ENCODE measurements around the gene TNRC6C. TPM values are rescaled to one million over a fixed set of nuclear protein-coding genes. Genes with fewer than 3 reads are reported as not detected.

Gene TNRC6C
- total and polyA plus RNA-seq, 2 of the 13 experiments (the other 11 are each of a cell fraction or from before 2014, with no cell fraction given) = 0.66 to 4.9 TPM

DNA sequence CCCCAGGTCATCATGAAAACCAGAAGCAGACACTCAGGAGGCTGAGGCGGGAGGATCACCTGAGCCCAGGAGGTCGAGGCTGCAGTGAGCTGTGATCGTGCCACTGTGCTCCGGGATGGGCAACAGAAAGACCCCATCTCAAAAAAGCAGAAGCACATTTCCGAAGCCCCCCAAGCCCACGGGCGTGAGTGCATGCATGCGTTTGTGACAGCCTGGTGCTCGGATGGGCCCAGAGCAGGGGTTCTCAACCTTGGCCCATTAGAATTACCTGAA is 150.9 kb downstream of the TNRC6C start (continued):
- TF ChIP-seq, protein P1, sequence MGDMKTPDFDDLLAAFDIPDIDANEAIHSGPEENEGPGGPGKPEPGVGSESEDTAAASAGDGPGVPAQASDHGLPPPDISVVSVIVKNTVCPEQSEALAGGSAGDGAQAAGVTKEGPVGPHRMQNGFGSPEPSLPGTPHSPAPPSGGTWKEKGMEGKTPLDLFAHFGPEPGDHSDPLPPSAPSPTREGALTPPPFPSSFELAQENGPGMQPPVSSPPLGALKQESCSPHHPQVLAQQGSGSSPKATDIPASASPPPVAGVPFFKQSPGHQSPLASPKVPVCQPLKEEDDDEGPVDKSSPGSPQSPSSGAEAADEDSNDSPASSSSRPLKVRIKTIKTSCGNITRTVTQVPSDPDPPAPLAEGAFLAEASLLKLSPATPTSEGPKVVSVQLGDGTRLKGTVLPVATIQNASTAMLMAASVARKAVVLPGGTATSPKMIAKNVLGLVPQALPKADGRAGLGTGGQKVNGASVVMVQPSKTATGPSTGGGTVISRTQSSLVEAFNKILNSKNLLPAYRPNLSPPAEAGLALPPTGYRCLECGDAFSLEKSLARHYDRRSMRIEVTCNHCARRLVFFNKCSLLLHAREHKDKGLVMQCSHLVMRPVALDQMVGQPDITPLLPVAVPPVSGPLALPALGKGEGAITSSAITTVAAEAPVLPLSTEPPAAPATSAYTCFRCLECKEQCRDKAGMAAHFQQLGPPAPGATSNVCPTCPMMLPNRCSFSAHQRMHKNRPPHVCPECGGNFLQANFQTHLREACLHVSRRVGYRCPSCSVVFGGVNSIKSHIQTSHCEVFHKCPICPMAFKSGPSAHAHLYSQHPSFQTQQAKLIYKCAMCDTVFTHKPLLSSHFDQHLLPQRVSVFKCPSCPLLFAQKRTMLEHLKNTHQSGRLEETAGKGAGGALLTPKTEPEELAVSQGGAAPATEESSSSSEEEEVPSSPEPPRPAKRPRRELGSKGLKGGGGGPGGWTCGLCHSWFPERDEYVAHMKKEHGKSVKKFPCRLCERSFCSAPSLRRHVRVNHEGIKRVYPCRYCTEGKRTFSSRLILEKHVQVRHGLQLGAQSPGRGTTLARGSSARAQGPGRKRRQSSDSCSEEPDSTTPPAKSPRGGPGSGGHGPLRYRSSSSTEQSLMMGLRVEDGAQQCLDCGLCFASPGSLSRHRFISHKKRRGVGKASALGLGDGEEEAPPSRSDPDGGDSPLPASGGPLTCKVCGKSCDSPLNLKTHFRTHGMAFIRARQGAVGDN (CRISPR knock-in tag; IDR thresholded peaks at IDR 0.05) = peak; percentile 23; the same call in 1 of the 2 replicates
- TF ChIP-seq ZNF839 (CRISPR knock-in tag; IDR thresholded peaks at IDR 0.05; ENCODE audit: borderline replicate concordance) = 0 out of 2 replicates have a peak, but pooled peaks have one; percentile 11
- no peak for TF ChIP-seq NCOR1 (IDR thresholded peaks at IDR 0.05; ENCODE audit: borderline replicate concordance, low read length)
- no peak for TF ChIP-seq CBX1 (IDR thresholded peaks at IDR 0.05; ENCODE audit: low read depth)

DNA sequence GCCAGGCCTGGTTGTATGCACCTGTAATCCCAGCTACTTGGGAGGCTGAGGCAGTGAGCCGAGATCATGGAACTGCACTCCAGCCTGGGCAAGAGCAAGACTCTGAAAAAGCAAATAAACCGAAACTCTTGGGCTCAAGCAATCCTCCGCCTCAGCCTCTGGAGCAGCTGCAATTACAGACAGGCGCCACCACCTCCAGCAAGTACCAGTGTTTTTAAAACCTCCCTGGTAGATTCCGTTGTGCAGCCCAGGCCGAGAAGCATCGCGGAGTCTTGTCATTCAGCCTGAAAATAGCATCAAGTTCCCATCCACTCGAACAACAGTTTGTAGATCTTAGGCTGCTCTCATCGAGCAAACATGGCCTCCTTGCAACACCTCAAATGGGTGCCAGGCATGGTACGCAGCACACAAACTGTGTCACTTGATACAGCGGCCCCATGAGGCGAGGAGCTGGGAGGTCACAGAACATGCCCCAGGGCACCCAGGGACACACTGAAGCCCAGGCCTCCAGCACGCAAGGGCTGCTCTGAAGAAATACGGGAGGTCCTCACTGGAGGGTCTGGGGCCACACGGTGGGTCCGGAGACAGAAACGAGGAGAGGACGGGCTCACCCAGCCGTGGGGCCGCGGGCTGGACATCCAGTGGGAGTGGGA is 152.0 kb downstream of the TNRC6C start:
- Histone ChIP-seq H3K4me3 (replicated peaks in 1 of 3; ENCODE audit: insufficient read depth in 1 of 3, low read depth in 2 of 3, low read length in 3 of 3) (no peak overlapping the region), H3K79me2 (ENCODE audit: insufficient read depth, low read length) (no peaks in the 10 kb centered on the region), H3K4me1 (ENCODE audit: insufficient read depth, low read length) (peaks cover 23% of the 10 kb centered on the region), H3K9me3 (ENCODE audit: low read length) (no peaks in the 10 kb centered on the region), H3K27me3 (ENCODE audit: control insufficient read depth in 1 of 2, insufficient read depth in 2 of 2, low read length in 2 of 2) (no peaks in the 10 kb centered on the region), H3K27ac (ENCODE audit: extremely low read length, insufficient read depth, low read length) (no peak overlapping the region), H4K20me1 (ENCODE audit: insufficient read depth, low read length) (peaks cover 7% of the 10 kb centered on the region; the same call in 1 of the 2 replicates), H2AFZ (ENCODE audit: low read length) (no peak overlapping the region), H3K9ac (ENCODE audit: insufficient read depth, low read depth, low read length) (no peak overlapping the region), H3K36me3 (replicated peaks in 1 of 2; ENCODE audit: control insufficient read depth in 1 of 2, insufficient read depth in 2 of 2, low read length in 2 of 2) (peaks cover 11 to 37% of the 10 kb centered on the region in 2 experiments), H3K4me2 (ENCODE audit: low read depth, low read length) (no peak overlapping the region)
- ChIA-PET POLR2A (no interaction called here), CTCF (ENCODE audit: low intra/inter-chr PET ratio, low total read pairs) (no interaction called here)
- DNase-seq (ENCODE audit: low spot score) (no peak), FAIRE-seq (no peak), ATAC-seq (no peak)
- BruUV-seq (replicated peaks) = no TSS peak
- in situ Hi-C loops (cut with HindIII; ENCODE audit: extremely low pct_ligation_motif_present, low pct_unique_long_range_greater_than_20kb) (loop anchor here (5.0 kb wide), 1 partner anchor 77 kb away; the partner anchor contains the start of genes AFMID and TK1), intact Hi-C loops (cut with micrococcal nuclease; ENCODE audit: unreplicated experiment) (loop anchor here (5.0 kb wide), 1 partner anchor 77 kb away; the partner anchor contains the start of genes AFMID and TK1)
- 94% methylated on average over 22 of the region's 22 CpGs for WGBS (ENCODE audit: low lambda C conversion rate)
- peak; percentile 88; the same call in 1 of the 2 replicates for TF ChIP-seq ZC3H13 (CRISPR knock-in tag; IDR thresholded peaks at IDR 0.05)
- TF ChIP-seq AGO2 (optimal IDR thresholded peaks at IDR 0.05; ENCODE audit: low read depth, low read length) = peak; percentile 62
- TF ChIP-seq, protein P2, sequence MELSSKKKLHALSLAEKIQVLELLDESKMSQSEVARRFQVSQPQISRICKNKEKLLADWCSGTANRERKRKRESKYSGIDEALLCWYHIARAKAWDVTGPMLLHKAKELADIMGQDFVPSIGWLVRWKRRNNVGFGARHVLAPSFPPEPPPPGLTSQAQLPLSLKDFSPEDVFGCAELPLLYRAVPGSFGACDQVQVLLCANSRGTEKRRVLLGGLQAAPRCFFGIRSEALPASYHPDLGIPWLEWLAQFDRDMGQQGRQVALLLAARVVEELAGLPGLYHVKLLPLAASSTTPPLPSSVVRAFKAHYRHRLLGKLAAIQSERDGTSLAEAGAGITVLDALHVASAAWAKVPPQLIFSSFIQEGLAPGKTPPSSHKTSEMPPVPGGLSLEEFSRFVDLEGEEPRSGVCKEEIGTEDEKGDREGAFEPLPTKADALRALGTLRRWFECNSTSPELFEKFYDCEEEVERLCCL (CRISPR knock-in tag; IDR thresholded peaks at IDR 0.05; ENCODE audit: borderline replicate concordance) = no peak
- TF ChIP-seq, protein P3, sequence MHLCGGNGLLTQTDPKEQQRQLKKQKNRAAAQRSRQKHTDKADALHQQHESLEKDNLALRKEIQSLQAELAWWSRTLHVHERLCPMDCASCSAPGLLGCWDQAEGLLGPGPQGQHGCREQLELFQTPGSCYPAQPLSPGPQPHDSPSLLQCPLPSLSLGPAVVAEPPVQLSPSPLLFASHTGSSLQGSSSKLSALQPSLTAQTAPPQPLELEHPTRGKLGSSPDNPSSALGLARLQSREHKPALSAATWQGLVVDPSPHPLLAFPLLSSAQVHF (CRISPR knock-in tag; IDR thresholded peaks at IDR 0.05) = 0 out of 2 replicates have a peak, but pooled peaks have one; percentile 26
- TF ChIP-seq POLR2AphosphoS5 (IDR thresholded peaks at IDR 0.05; ENCODE audit: low read depth, low read length) = 0 out of 2 replicates have a peak, but pooled peaks have one; percentile 4
- TF ChIP-seq POLR2A (IDR thresholded peaks at IDR 0.05; ENCODE audit: insufficient read depth in 1 of 2, low read depth in 2 of 2, low read length in 2 of 2) = no peak
